Neural cell (in vitro differentiated cells): ENCODE measurements around the gene SLC12A8. TPM values are rescaled to one million over a fixed set of nuclear protein-coding genes. Genes with fewer than 3 reads are reported as not detected.

Experiments
- H2AFZ ChIP-seq: fragments of 200-600, 300-800 bp; sonication (generic), shearing (Covaris generic); 2 replicates; pipeline ENCODE4 v1.6.0; 2014; ENCODE audit warnings: low read depth, mild to moderate bottlenecking, antibody characterized with exemption, low read length, moderate library complexity
- H3F3A ChIP-seq: fragments of 200-600 bp; shearing (Covaris generic); 2 replicates; pipeline ENCODE4 v1.6.1; 2016; ENCODE audit warnings: mild to moderate bottlenecking, moderate library complexity, mixed read lengths, antibody characterized with exemption, low read length; ENCODE audit not compliant: insufficient read depth, poor library complexity, severe bottlenecking
- H3K27ac ChIP-seq: fragments of 200-600, 300-800 bp; sonication (generic), shearing (Covaris generic); 2 replicates; pipeline ENCODE4 v1.5.1; 2014; ENCODE audit warnings: mild to moderate bottlenecking, low read length, moderate library complexity
- H3K27me3 ChIP-seq: fragments of 300-800, 200-600 bp; sonication (generic), shearing (Covaris generic); 2 replicates; pipeline ENCODE4 v1.6.0; 2014; ENCODE audit warnings: mild to moderate bottlenecking, low read depth, low read length, moderate library complexity; ENCODE audit not compliant: insufficient read depth
- H3K36me3 ChIP-seq: fragments of 300-800, 200-600 bp; sonication (generic), shearing (Covaris generic); 2 replicates; pipeline ENCODE4 v1.5.1; 2014; ENCODE audit warnings: mild to moderate bottlenecking, antibody characterized with exemption, low read length, moderate library complexity; ENCODE audit not compliant: insufficient read depth
- H3K4me2 ChIP-seq: fragments of 300-800, 200-600 bp; sonication (generic), shearing (Covaris generic); 2 replicates; pipeline ENCODE4 v1.6.0; 2014; ENCODE audit warnings: mild to moderate bottlenecking, low read length
- H3K4me3 ChIP-seq: fragments of 300-800, 200-600 bp; sonication (generic), shearing (Covaris generic); 2 replicates; pipeline ENCODE4 v1.5.1; 2014; ENCODE audit warnings: mild to moderate bottlenecking, low read length, moderate library complexity
- H3K79me2 ChIP-seq: fragments of 200-600 bp; shearing (Covaris generic); replicated peaks from 2 replicates; pipeline ENCODE4 v1.6.0; 2014; ENCODE audit warnings: mild to moderate bottlenecking, low read length, moderate library complexity; ENCODE audit not compliant: insufficient read depth
- H3K9ac ChIP-seq: fragments of 300-800, 200-600 bp; sonication (generic), shearing (Covaris generic); 2 replicates; pipeline ENCODE4 v1.6.1; 2016; ENCODE audit warnings: mild to moderate bottlenecking, low read length, mixed read lengths
- H3K9me2 ChIP-seq: fragments of 200-600 bp; shearing (Covaris generic); 2 replicates; pipeline ENCODE4 v1.6.1; 2016; ENCODE audit warnings: mild to moderate bottlenecking, low read length, mixed read lengths; ENCODE audit not compliant: insufficient read depth
- H3K9me3 ChIP-seq: fragments of 200-600, 300-800 bp; sonication (generic), shearing (Covaris generic); 2 replicates; pipeline ENCODE4 v1.6.1; 2016; ENCODE audit warnings: mild to moderate bottlenecking, mixed run types, low read length, moderate library complexity, mixed read lengths
- H4K20me1 ChIP-seq: fragments of 200-600 bp; shearing (Covaris generic); 2 replicates; pipeline ENCODE4 v1.6.1; 2016; ENCODE audit warnings: mild to moderate bottlenecking, mixed run types; ENCODE audit not compliant: insufficient read depth
- EP300 ChIP-seq: fragments of 450-650 bp; conservative IDR thresholded peaks from 2 replicates; pipeline ENCODE4 v1.6.1; 2014; ENCODE audit warnings: antibody characterized with exemption, mild to moderate bottlenecking, moderate library complexity; ENCODE audit not compliant: poor library complexity, severe bottlenecking
- EZH2 ChIP-seq: fragments of 200-600, 300-800 bp; shearing (Covaris generic), sonication (generic); IDR thresholded peaks from 2 replicates; pipeline ENCODE4 v1.6.1; 2014; ENCODE audit warnings: antibody characterized with exemption, low read length, borderline replicate concordance, mild to moderate bottlenecking; ENCODE audit not compliant: insufficient read depth, poor library complexity, severe bottlenecking
- MXI1 ChIP-seq: fragments of 450-650 bp; conservative IDR thresholded peaks from 2 replicates; pipeline ENCODE4 v1.6.1; 2014; ENCODE audit warnings: antibody characterized with exemption, mild to moderate bottlenecking; ENCODE audit not compliant: poor library complexity, severe bottlenecking
- POLR2AphosphoS5 ChIP-seq: IDR thresholded peaks from 2 replicates; pipeline ENCODE4 v1.6.1; 2012
- RAD21 ChIP-seq: fragments of 450-650 bp; conservative IDR thresholded peaks from 2 replicates; pipeline ENCODE4 v1.6.1; 2014; ENCODE audit warnings: antibody characterized with exemption, mild to moderate bottlenecking, moderate library complexity
- TAF1 ChIP-seq: IDR thresholded peaks from 2 replicates; pipeline ENCODE4 v1.6.1; 2012; ENCODE audit warnings: low read depth
- polyA plus RNA-seq: library from polyadenylated mRNA; depleted of rRNA; stranded (reverse); fragments of >200 nt; gene quantifications from 2 replicates; pipeline ENCODE4 v1.2.3, GENCODE V29; 2014
- TF ChIP-seq, protein P1 (sequence below): fragments of 450-650 bp; IDR thresholded peaks from 2 replicates; pipeline ENCODE4 v1.5.1; 2014; ENCODE audit warnings: antibody characterized with exemption, mild to moderate bottlenecking, moderate library complexity; ENCODE audit not compliant: poor library complexity, severe bottlenecking
- TF ChIP-seq, protein P2 (sequence below): IDR thresholded peaks from 2 replicates; pipeline ENCODE4 v1.6.1; 2012; ENCODE audit warnings: borderline replicate concordance

Gene SLC12A8
- polyA plus RNA-seq, 1 donor from 2014 or later = 4.6 TPM

DNA sequence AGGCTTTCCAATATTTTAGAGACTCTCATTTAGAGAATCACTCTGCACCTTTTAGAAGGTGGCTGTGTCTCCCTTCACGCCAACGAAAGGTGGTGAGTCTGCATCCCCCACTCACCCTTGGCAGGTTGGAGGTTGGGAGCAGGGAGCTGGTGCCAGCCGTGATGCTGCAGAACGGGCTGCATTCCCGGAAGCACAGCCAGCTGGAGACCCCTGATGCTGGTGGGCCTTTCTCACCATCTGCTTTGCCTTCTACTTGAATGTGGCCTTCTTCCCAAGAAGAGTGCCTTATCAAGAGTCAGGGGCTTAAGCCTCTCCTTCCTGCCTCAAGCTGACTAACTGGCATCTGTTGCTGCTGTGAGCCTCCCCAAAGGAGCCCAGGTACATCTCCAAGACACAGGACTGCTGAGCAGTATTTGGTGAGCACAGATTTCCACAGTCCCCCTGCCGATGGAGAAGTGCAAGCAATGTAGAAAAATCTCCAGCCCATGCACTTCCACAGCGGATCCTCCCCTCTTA is 139.1 kb downstream of the SLC12A8 start:
- Histone ChIP-seq H3K9ac (no peak overlapping the region), H3K27me3 (no peaks in the 10 kb centered on the region), H3K27ac (no peak overlapping the region), H3K36me3 (no peaks in the 10 kb centered on the region), H3F3A (no peaks in the 10 kb centered on the region), H3K4me3 (no peak overlapping the region), H3K9me2 (no peaks in the 10 kb centered on the region), H2AFZ (no peak overlapping the region), H3K79me2 (no peaks in the 10 kb centered on the region), H4K20me1 (no peaks in the 10 kb centered on the region), H3K9me3 (no peaks in the 10 kb centered on the region), H3K4me2 (no peak overlapping the region)
- TF ChIP-seq RAD21 (no peak), POLR2AphosphoS5 (no peak), EP300 (no peak)

DNA sequence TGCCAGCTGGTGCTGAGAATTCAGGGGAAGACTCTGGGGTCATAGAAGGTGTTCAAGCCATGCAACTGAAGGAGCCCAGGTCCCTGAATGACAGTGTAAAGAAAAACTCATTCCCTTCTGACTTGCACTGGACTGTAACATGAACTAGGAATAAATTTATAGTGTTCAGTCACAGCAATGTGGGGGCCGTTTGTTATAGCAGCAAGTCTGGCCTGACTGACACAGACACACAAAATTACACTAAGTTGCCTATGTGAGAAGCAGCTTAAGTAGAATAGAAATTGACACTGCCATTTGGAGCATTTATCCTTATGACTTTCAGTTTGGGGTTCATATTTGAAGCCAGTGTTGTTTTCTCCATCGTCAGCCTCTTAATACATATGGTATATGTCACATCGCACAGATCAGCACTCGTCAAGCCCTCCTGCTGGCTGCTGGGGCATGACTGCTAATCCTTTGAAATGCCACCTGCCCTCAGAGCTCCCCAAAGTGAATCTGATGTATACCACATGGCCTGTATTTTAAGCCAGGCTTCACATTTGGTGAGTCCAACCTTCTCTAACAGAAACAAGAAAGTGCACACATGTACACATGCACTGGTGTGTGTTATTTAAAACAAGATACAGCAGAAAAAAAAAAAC is 139.7 kb downstream of the SLC12A8 start:
- Histone ChIP-seq H3K27ac (no peak overlapping the region), H3K27me3 (no peaks in the 10 kb centered on the region), H3K79me2 (no peaks in the 10 kb centered on the region), H3K36me3 (no peaks in the 10 kb centered on the region), H4K20me1 (no peaks in the 10 kb centered on the region), H3K9ac (no peak overlapping the region), H3K9me2 (no peaks in the 10 kb centered on the region), H3K4me2 (no peak overlapping the region), H2AFZ (no peak overlapping the region), H3K4me3 (no peak overlapping the region), H3K9me3 (no peaks in the 10 kb centered on the region), H3F3A (no peaks in the 10 kb centered on the region)
- TF ChIP-seq, protein P1, sequence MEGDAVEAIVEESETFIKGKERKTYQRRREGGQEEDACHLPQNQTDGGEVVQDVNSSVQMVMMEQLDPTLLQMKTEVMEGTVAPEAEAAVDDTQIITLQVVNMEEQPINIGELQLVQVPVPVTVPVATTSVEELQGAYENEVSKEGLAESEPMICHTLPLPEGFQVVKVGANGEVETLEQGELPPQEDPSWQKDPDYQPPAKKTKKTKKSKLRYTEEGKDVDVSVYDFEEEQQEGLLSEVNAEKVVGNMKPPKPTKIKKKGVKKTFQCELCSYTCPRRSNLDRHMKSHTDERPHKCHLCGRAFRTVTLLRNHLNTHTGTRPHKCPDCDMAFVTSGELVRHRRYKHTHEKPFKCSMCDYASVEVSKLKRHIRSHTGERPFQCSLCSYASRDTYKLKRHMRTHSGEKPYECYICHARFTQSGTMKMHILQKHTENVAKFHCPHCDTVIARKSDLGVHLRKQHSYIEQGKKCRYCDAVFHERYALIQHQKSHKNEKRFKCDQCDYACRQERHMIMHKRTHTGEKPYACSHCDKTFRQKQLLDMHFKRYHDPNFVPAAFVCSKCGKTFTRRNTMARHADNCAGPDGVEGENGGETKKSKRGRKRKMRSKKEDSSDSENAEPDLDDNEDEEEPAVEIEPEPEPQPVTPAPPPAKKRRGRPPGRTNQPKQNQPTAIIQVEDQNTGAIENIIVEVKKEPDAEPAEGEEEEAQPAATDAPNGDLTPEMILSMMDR = no peak
- TF ChIP-seq EZH2 = no peak
- no peak for TF ChIP-seq TAF1
- no peak for TF ChIP-seq RAD21
- TF ChIP-seq, protein P2, sequence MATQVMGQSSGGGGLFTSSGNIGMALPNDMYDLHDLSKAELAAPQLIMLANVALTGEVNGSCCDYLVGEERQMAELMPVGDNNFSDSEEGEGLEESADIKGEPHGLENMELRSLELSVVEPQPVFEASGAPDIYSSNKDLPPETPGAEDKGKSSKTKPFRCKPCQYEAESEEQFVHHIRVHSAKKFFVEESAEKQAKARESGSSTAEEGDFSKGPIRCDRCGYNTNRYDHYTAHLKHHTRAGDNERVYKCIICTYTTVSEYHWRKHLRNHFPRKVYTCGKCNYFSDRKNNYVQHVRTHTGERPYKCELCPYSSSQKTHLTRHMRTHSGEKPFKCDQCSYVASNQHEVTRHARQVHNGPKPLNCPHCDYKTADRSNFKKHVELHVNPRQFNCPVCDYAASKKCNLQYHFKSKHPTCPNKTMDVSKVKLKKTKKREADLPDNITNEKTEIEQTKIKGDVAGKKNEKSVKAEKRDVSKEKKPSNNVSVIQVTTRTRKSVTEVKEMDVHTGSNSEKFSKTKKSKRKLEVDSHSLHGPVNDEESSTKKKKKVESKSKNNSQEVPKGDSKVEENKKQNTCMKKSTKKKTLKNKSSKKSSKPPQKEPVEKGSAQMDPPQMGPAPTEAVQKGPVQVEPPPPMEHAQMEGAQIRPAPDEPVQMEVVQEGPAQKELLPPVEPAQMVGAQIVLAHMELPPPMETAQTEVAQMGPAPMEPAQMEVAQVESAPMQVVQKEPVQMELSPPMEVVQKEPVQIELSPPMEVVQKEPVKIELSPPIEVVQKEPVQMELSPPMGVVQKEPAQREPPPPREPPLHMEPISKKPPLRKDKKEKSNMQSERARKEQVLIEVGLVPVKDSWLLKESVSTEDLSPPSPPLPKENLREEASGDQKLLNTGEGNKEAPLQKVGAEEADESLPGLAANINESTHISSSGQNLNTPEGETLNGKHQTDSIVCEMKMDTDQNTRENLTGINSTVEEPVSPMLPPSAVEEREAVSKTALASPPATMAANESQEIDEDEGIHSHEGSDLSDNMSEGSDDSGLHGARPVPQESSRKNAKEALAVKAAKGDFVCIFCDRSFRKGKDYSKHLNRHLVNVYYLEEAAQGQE = no peak
- TF ChIP-seq EP300 = no peak
- TF ChIP-seq MXI1 = no peak

DNA sequence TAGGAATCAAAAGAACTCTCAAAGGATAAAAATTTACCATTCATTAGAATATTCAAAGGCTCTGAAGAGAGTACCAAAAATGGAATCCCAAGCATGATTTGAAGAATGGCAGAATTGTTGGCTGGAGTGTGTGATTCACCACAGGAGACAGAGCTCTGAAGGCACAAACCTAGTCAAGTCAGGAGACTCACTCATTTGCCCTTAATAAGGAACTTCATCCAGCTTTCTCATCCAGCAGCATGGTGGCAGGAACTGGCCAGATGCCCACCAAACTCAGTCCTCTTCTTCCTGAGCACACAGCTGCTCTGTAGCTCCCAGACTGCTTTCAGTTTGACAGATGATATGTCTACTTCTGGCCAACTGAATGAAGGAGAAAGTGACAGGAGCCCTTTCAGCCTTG is 140.2 kb downstream of the SLC12A8 start:
- no peaks in the 10 kb centered on the region for H4K20me1 ChIP-seq
- no peak overlapping the region for H2AFZ ChIP-seq
- no peak overlapping the region for H3K27ac ChIP-seq
- TF ChIP-seq POLR2AphosphoS5 = no peak
- no peak overlapping the region for H3K4me3 ChIP-seq
- H3K36me3 ChIP-seq = no peaks in the 10 kb centered on the region
- no peaks in the 10 kb centered on the region for H3K9me3 ChIP-seq
- H3K27me3 ChIP-seq = no peaks in the 10 kb centered on the region
- no peaks in the 10 kb centered on the region for H3K9me2 ChIP-seq
- H3K9ac ChIP-seq = no peak overlapping the region
- H3K79me2 ChIP-seq = no peaks in the 10 kb centered on the region
- no peak overlapping the region for H3K4me2 ChIP-seq
- no peaks in the 10 kb centered on the region for H3F3A ChIP-seq
